Parathyroid adenoma (tissue), 2 donors: ENCODE data around the gene FUBP3.

Experiments used
- H2AFZ ChIP-seq: fragments of 300-600 bp; sonication (generic); one replicate; pipeline ENCODE4 v1.7.0; 2017; ENCODE audit warnings: antibody characterized with exemption, mild to moderate bottlenecking
- H3K27ac ChIP-seq: fragments of 300-600 bp; sonication (generic); one replicate; pipeline ENCODE4 v1.7.0; 2017
- H3K27me3 ChIP-seq: fragments of 300-600 bp; sonication (generic); one replicate; pipeline ENCODE4 v1.7.0; 2017; ENCODE audit warnings: low read length; ENCODE audit not compliant: control insufficient read depth, insufficient read depth
- H3K36me3 ChIP-seq: fragments of 300-600 bp; sonication (generic); one replicate; pipeline ENCODE4 v1.7.0; 2017; ENCODE audit warnings: low read length; ENCODE audit not compliant: control insufficient read depth, insufficient read depth
- H3K4me1 ChIP-seq: fragments of 300-600 bp; sonication (generic); one replicate; pipeline ENCODE4 v1.7.0; 2017; ENCODE audit warnings: control low read depth
- H3K4me2 ChIP-seq: fragments of 300-600 bp; sonication (generic); one replicate; pipeline ENCODE4 v1.7.0; 2017; ENCODE audit warnings: low read length
- H3K4me3 ChIP-seq: fragments of 300-600 bp; sonication (generic); one replicate; pipeline ENCODE4 v1.7.0; 2017; ENCODE audit warnings: low read depth, low read length
- H3K79me2 ChIP-seq: fragments of 300-600 bp; sonication (generic); one replicate; pipeline ENCODE4 v1.7.0; 2017; ENCODE audit warnings: control low read depth
- H3K9ac ChIP-seq: fragments of 300-600 bp; sonication (generic); one replicate; pipeline ENCODE4 v1.7.0; 2017; ENCODE audit warnings: mild to moderate bottlenecking
- H3K9me3 ChIP-seq: fragments of 300-600 bp; sonication (generic); one replicate; pipeline ENCODE4 v1.7.0; 2017; ENCODE audit warnings: low read length; ENCODE audit not compliant: control insufficient read depth
- CTCF ChIP-seq: fragments of 300-600 bp; sonication (generic); IDR thresholded peaks from one replicate; pipeline ENCODE4 v1.7.0; 2017; ENCODE audit warnings: antibody characterized with exemption, mild to moderate bottlenecking
- donor health status: primary hyperparathyroidism.

The FUBP3 gene

GRCh38 chr9:130670644-130671043 is 91.3 kb downstream of the FUBP3 start:
- no peaks in the 10 kb centered on the region for H3K4me1 ChIP-seq
- no peak overlapping the region for H3K4me3 ChIP-seq
- no peak overlapping the region for H3K4me2 ChIP-seq
- no peak overlapping the region for H3K27ac ChIP-seq
- no peak for TF ChIP-seq CTCF
- no peak overlapping the region for H2AFZ ChIP-seq
- no peaks in the 10 kb centered on the region for H3K79me2 ChIP-seq
- H3K9ac ChIP-seq, result no peak overlapping the region
- H3K36me3 ChIP-seq, result no peaks in the 10 kb centered on the region
- H3K9me3 ChIP-seq, result no peaks in the 10 kb centered on the region
- no peaks in the 10 kb centered on the region for H3K27me3 ChIP-seq

- H3K27me3 ChIP-seq, result no peaks in the 10 kb centered on the region
- H3K4me1 ChIP-seq, result no peaks in the 10 kb centered on the region
- H3K9me3 ChIP-seq, result no peaks in the 10 kb centered on the region
- TF ChIP-seq CTCF, result no peak
- no peak overlapping the region for H3K4me3 ChIP-seq
- H3K9ac ChIP-seq, result no peak overlapping the region
- H2AFZ ChIP-seq, result no peak overlapping the region
- H3K4me2 ChIP-seq, result no peak overlapping the region
- H3K27ac ChIP-seq, result no peak overlapping the region
- H3K79me2 ChIP-seq, result no peaks in the 10 kb centered on the region
- H3K36me3 ChIP-seq, result no peaks in the 10 kb centered on the region
These were observed 93.1 kb downstream of the FUBP3 start for GRCh38 chr9:130672466-130672865.

GRCh38 chr9:130672933-130673615 is 93.7 kb downstream of the FUBP3 start:
- no peak overlapping the region for H3K9ac ChIP-seq
- no peak overlapping the region for H2AFZ ChIP-seq

GRCh38 chr9:130675396-130675795 is 96.0 kb downstream of the FUBP3 start:
- H3K9me3 ChIP-seq, result no peaks in the 10 kb centered on the region
- H3K9ac ChIP-seq, result no peak overlapping the region
- no peak overlapping the region for H3K4me2 ChIP-seq
- H2AFZ ChIP-seq, result no peak overlapping the region
- no peak overlapping the region for H3K27ac ChIP-seq
- H3K36me3 ChIP-seq, result no peaks in the 10 kb centered on the region
- H3K4me1 ChIP-seq, result no peaks in the 10 kb centered on the region
- H3K4me3 ChIP-seq, result no peak overlapping the region
- TF ChIP-seq CTCF, result no peak
- no peaks in the 10 kb centered on the region for H3K79me2 ChIP-seq
- no peaks in the 10 kb centered on the region for H3K27me3 ChIP-seq

More at GRCh38 chr9:130672933-130673615, 93.7 kb downstream of the FUBP3 start:
- no peak for TF ChIP-seq CTCF
- Histone ChIP-seq H3K4me3 (no peak overlapping the region), H3K79me2 (no peaks in the 10 kb centered on the region), H3K27me3 (no peaks in the 10 kb centered on the region), H3K27ac (no peak overlapping the region), H3K36me3 (no peaks in the 10 kb centered on the region), H3K4me2 (no peak overlapping the region), H3K9me3 (no peaks in the 10 kb centered on the region), H3K4me1 (no peaks in the 10 kb centered on the region)

- Histone ChIP-seq H3K27me3 (no peaks in the 10 kb centered on the region), H3K79me2 (no peaks in the 10 kb centered on the region)
These were observed 97.9 kb downstream of the FUBP3 start for GRCh38 chr9:130677252-130677651.

More at GRCh38 chr9:130677252-130677651, 97.9 kb downstream of the FUBP3 start:
- no peaks in the 10 kb centered on the region for H3K4me1 ChIP-seq
- H3K4me3 ChIP-seq, result no peak overlapping the region
- H3K9ac ChIP-seq, result no peak overlapping the region
- TF ChIP-seq CTCF, result no peak
- H3K4me2 ChIP-seq, result no peak overlapping the region
- H3K9me3 ChIP-seq, result no peaks in the 10 kb centered on the region
- no peak overlapping the region for H2AFZ ChIP-seq
- H3K36me3 ChIP-seq, result no peaks in the 10 kb centered on the region
- no peak overlapping the region for H3K27ac ChIP-seq
